Measurements from ENCODE around the gene CPNE7. TPM values are rescaled to one million over a fixed set of nuclear protein-coding genes. Genes with fewer than 3 reads are reported as not detected.

Gene CPNE7
- total RNA-seq, 1 donor: 13.1 TPM

DNA sequence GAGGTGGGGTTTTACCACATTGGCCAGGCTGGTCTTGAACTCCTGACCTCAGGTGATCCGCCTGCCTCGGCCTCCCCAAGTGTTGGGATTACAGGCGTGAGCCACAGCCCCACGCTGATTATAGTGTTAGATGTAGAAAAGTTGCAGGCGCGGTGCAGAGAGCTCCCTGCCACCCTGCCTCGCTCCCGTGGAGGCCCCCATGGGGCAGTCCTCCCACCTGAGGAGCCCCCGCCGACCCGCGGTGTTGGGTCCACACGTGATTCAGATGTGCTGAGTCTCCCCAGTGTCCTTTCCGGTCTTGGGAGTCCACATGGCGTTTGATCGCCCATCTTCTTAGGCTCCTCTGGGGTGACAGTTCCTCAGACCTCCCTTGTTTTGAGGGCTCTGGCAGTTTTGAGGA, 20.3 kb upstream of the CPNE7 start:
- no peak overlapping the region for H3K4me3 ChIP-seq (ENCODE audit: low read depth, low read length)
- no peak for TF ChIP-seq CTCF (IDR thresholded peaks at IDR 0.05; ENCODE audit: insufficient read depth, low read length)
- no peak for DNase-seq (ENCODE audit: low read depth)

GRCh38 chr16:89555780-89556179, 19.8 kb upstream of the CPNE7 start:
- DNase-seq (ENCODE audit: low read depth): no peak
- H3K4me3 ChIP-seq (ENCODE audit: low read depth, low read length): no peak overlapping the region
- TF ChIP-seq CTCF (IDR thresholded peaks at IDR 0.05; ENCODE audit: insufficient read depth, low read length): no peak

- no peak overlapping the region for H3K4me3 ChIP-seq (ENCODE audit: low read depth, low read length)
- DNase-seq (ENCODE audit: low read depth): peak; percentile 68
- peak; percentile 87 for TF ChIP-seq CTCF (IDR thresholded peaks at IDR 0.05; ENCODE audit: insufficient read depth, low read length)
Observed at GRCh38 chr16:89556750-89557689, 18.5 kb upstream of the CPNE7 start.

GRCh38 chr16:89557690-89558490, 17.7 kb upstream of the CPNE7 start:
- no peak for DNase-seq (ENCODE audit: low read depth)
- no peak for TF ChIP-seq CTCF (IDR thresholded peaks at IDR 0.05; ENCODE audit: insufficient read depth, low read length)
- H3K4me3 ChIP-seq (ENCODE audit: low read depth, low read length): no peak overlapping the region

DNA sequence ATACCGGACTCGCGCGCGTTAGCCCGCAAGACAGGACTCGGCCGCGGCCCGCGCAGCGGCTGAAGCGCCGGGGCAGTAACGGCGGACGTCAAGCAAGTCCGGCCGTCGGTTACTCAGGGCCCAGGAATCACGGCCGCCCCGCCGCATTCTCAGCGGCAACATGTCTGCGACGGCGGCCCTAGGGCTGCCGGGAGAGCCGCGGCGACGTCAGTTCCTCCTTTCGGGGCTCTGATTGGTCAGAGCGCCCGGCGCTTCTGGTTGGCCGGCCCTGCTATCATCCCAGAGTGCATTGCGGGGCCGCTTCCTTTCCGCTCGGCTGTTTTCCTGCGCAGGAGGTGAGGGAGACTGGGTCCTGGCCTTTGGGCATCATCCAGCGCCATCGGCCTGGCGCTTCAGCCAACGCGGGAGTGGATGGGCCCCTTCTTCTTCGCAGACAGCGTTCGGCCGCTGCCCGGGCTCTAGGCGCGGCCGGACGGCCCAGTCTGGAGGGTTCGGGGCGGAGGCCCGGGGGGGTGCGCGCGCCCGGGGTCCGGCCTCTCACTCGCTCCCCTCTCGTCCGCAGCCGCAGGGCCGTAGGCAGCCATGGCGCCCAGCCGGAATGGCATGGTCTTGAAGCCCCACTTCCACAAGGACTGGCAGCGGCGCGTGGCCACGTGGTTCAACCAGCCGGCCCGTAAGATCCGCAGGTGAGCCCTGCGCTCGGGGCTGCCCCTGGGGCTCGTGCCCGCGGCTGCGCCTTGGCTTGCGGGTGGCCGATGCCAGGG, 15.0 kb upstream of the CPNE7 start, which contains the start of gene RPL13:
Gene RPL13, plus strand, starts transcription at position 305 of the 764 bp plus-strand sequence. Its CDS starts 278 bp downstream, at position 583.
- H3K4me3 ChIP-seq (ENCODE audit: low read depth, low read length): peak within 1 kb of the TSS; percentile 89
- no peak for TF ChIP-seq CTCF (IDR thresholded peaks at IDR 0.05; ENCODE audit: insufficient read depth, low read length)
- peak; percentile 94 for DNase-seq (ENCODE audit: low read depth)

Data from fibroblast of the aortic adventitia (primary cell).